GM12878 (cell line): Measurements from ENCODE around the gene OSBPL2. TPM values are rescaled to one million over a fixed set of nuclear protein-coding genes. Genes with fewer than 3 reads are reported as not detected.

Experiments
- ATAC-seq: fragments of 200-7000 bp; cut with Tn5 transposase; 3 replicates; pipeline ENCODE4 v1.9.1; 2020; ENCODE audit warnings: mild to moderate bottlenecking, moderate library complexity
- BruUV-seq: library from RNA; stranded (reverse); fragments of 400-500 nt; replicated peaks from 2 replicates; lab custom pipeline; 2021; lab: Mats Ljungman, UMichigan
- CTCF ChIA-PET: fragments of 300-600 bp; sonication (Branson Sonifier 250); formaldehyde crosslinking; extraction: SDS; loops from one replicate; lab custom pipeline; 2021; ENCODE audit warnings: inconsistent platforms; lab: Yijun Ruan, JAX
- POLR2A ChIA-PET: fragments of 350-600 bp; formaldehyde crosslinking; extraction: SDS; loops from one replicate; lab custom pipeline; 2021; ENCODE audit warnings: inconsistent platforms; lab: Charles Lee
- RAD21 ChIA-PET: fragments of 300-600 bp; sonication (Branson Sonifier 250); formaldehyde crosslinking; loops from one replicate; lab custom pipeline; 2023; ENCODE audit warnings: antibody characterized with exemption; ENCODE audit not compliant: unreplicated experiment; lab: Charles Lee
- SMC1A ChIA-PET: fragments of 300-600 bp; sonication (Branson Sonifier 250); formaldehyde crosslinking; loops from one replicate; lab custom pipeline; 2023; ENCODE audit not compliant: unreplicated experiment, uncharacterized antibody; lab: Charles Lee
- DNase-seq: peaks from one replicate; pipeline ENCODE4 v3.0.0-alpha.2; 2011; ENCODE audit warnings: low read depth, low spot score
- FAIRE-seq: peaks from 3 replicates; lab custom pipeline; 2011; peaks lifted over from hg19 to GRCh38; lab: Jason Lieb, UNC
- H2AFZ ChIP-seq: 2 replicates; pipeline ENCODE4 v1.6.0; 2011; ENCODE audit warnings: low read depth, low read length, control low read depth; ENCODE audit not compliant: control insufficient read depth
- H3K27ac ChIP-seq: 2 replicates; pipeline ENCODE4 v1.5.1; 2011; ENCODE audit warnings: control low read depth; ENCODE audit not compliant: control insufficient read depth, insufficient read depth
- H3K27me3 ChIP-seq, 2 experiments: replicated peaks in 1 of 2; 2 replicates each; pipeline versions ENCODE4 v1.6.0 to v1.6.1; 2011; ENCODE audit warnings: low read length in 1 of 2; ENCODE audit not compliant: control insufficient read depth in 2 of 2, insufficient read depth in 2 of 2
- H3K36me3 ChIP-seq, 2 experiments: 2 replicates each; pipeline ENCODE4 v1.5.1; 2011; ENCODE audit warnings: low read length in 1 of 2; ENCODE audit not compliant: control insufficient read depth in 2 of 2, insufficient read depth in 2 of 2
- H3K4me1 ChIP-seq: 2 replicates; pipeline ENCODE4 v1.6.1; 2011; ENCODE audit warnings: mild to moderate bottlenecking, low read length, moderate library complexity, mixed read lengths; ENCODE audit not compliant: control insufficient read depth, insufficient read depth
- H3K4me2 ChIP-seq: 2 replicates; pipeline ENCODE4 v1.6.0; 2011; ENCODE audit warnings: control low read depth; ENCODE audit not compliant: control insufficient read depth, insufficient read depth
- H3K4me3 ChIP-seq: fragments of 200-600 bp; sonication (generic); 2 replicates; pipeline ENCODE4 v1.5.1; 2016
- H3K79me2 ChIP-seq: 2 replicates; pipeline ENCODE4 v1.6.0; 2011; ENCODE audit warnings: low read length; ENCODE audit not compliant: control insufficient read depth, insufficient read depth
- H3K9ac ChIP-seq: 2 replicates; pipeline ENCODE4 v1.8.0; 2011; ENCODE audit warnings: low read length, control low read depth, mixed read lengths; ENCODE audit not compliant: control insufficient read depth, insufficient read depth
- H3K9me3 ChIP-seq: replicated peaks from 3 replicates; pipeline ENCODE4 v1.5.1; 2011; ENCODE audit warnings: mild to moderate bottlenecking, low read length; ENCODE audit not compliant: control insufficient read depth, insufficient read depth
- H4K20me1 ChIP-seq: 2 replicates; pipeline ENCODE4 v1.6.0; 2011; ENCODE audit not compliant: control insufficient read depth, insufficient read depth
- ASH2L ChIP-seq: fragments of 300-600, 200-600 bp; sonication (generic); IDR thresholded peaks from 2 replicates; pipeline ENCODE4 v1.6.1; 2017; ENCODE audit warnings: low read depth, mild to moderate bottlenecking, borderline replicate concordance
- ESRRA ChIP-seq: IDR thresholded peaks from 2 replicates; pipeline ENCODE4 v1.6.1; 2012; ENCODE audit warnings: mild to moderate bottlenecking, low read length, improper control_type of control experiment
- FOXM1 ChIP-seq: IDR thresholded peaks from 2 replicates; pipeline ENCODE4 v1.6.1; 2012; ENCODE audit warnings: low read depth, mild to moderate bottlenecking, inconsistent platforms, low read length, moderate library complexity
- IRF4 ChIP-seq: IDR thresholded peaks from 2 replicates; pipeline ENCODE4 v1.6.1; 2011; ENCODE audit warnings: low read depth, low read length
- JUND ChIP-seq: IDR thresholded peaks from 2 replicates; pipeline ENCODE4 v1.6.1; 2012; ENCODE audit warnings: low read depth, mild to moderate bottlenecking, low read length, improper control_type of control experiment, moderate library complexity
- MEF2A ChIP-seq: IDR thresholded peaks from 2 replicates; pipeline ENCODE4 v1.6.1; 2011; ENCODE audit warnings: low read depth, mild to moderate bottlenecking, low read length, moderate library complexity; ENCODE audit not compliant: insufficient read depth
- NFYA ChIP-seq: IDR thresholded peaks from 2 replicates; pipeline ENCODE4 v1.6.1; 2011; ENCODE audit warnings: low read depth, mild to moderate bottlenecking, low read length, improper control_type of control experiment, borderline replicate concordance
- NR2C1 ChIP-seq: fragments of 450-650 bp; IDR thresholded peaks from 2 replicates; pipeline ENCODE4 v1.6.1; 2017; ENCODE audit warnings: antibody characterized with exemption, mild to moderate bottlenecking, moderate library complexity
- SP1 ChIP-seq: IDR thresholded peaks from one replicate; pipeline ENCODE4 v1.6.1; 2011; ENCODE audit warnings: low read depth, low read length
- WGBS: methylation state at CpG from one replicate; pipeline ENCODE4 v1.1.6; 2016; ENCODE audit warnings: low lambda C conversion rate; ENCODE audit not compliant: insufficient replicate concordance, insufficient coverage; ENCODE audit errors: missing lambda C conversion rate; 5-methylcytosine and 5-hydroxymethylcytosine counted together
- in situ Hi-C: fragments of 300-500 bp; cut with MboI; formaldehyde crosslinking; loops from 9 replicates; pipeline ENCODE4 v1.14.3; 2018; ENCODE audit warnings: mixed read lengths
- intact Hi-C: fragments of 100-400 bp; cut with micrococcal nuclease; formaldehyde crosslinking; loops from one replicate; pipeline ENCODE4 v1.14.2; 2022; ENCODE audit not compliant: unreplicated experiment
- polyA plus RNA-seq, 11 experiments: library from polyadenylated mRNA; depleted of rRNA in 4 of 11; unstranded in 6 of 11; stranded (reverse) in 5 of 11; fragments of >200 nt; fragmentation: Nextera tagmentation in 4 of 11; fragmentation: Illumina TruSeq in 1 of 11; extraction: Ambion mirVana in 4 of 11; extraction: Trizol in 1 of 11; gene quantifications; 1 replicate in 1 of 11; 2 replicates in 10 of 11; pipeline versions ENCODE4 v1.2.1 to v1.2.3, GENCODE V29; 2011 to 2016; ENCODE audit warnings: inconsistent platforms in 2 of 11, missing spikeins in 2 of 11, low read depth in 1 of 11
- total RNA-seq, 4 experiments: library from RNA; depleted of rRNA in 3 of 4; stranded (reverse); fragments of >200 nt in 3 of 4; fragmentation: Illumina TruSeq in 1 of 4; extraction: Trizol in 1 of 4; gene quantifications; 2 replicates each; pipeline versions ENCODE4 v1.2.1 to v1.2.3, GENCODE V29; 2013 to 2021
- TF ChIP-seq, protein P1 (sequence below): IDR thresholded peaks from 2 replicates; pipeline ENCODE4 v1.6.1; 2011; ENCODE audit warnings: mild to moderate bottlenecking, low read depth, low read length, moderate library complexity; ENCODE audit not compliant: insufficient replicate concordance

OSBPL2 gene
- total and polyA plus RNA-seq, 10 of the 15 experiments (the other 5 are each of a cell fraction or from before 2014, with no cell fraction given): 2.8 to 22.3 (median 14.7) TPM

DNA sequence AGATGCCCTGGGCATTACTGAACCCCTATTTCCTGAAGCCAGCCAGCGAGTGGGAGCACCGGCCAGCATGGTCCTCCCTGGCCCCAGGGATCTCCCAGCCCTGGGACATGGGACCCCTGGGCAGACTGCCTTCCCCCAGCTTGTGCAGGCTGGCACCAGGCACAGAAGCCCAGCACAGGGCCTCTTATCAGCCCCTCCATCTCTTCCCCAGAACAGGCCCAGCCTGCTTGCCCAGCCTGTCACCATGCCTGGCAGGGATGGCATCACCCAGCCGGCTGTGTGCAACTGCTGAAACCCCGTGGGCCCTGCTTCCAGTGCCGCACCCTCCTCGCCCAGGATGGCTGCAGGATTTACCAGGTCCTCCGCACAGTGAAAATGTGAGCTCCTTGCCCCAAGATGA lies 6.1 kb upstream of the OSBPL2 start:
- no peak overlapping the region for H3K4me2 ChIP-seq
- no peaks in the 10 kb centered on the region for H3K4me1 ChIP-seq
- no peaks in the 10 kb centered on the region for H3K36me3 ChIP-seq
- H3K9ac ChIP-seq: no peak overlapping the region
- CTCF ChIA-PET: no interaction called here
- RAD21 ChIA-PET: no interaction called here
- WGBS: 46% methylated on average over 7 of the region's 7 CpGs
- no peak overlapping the region for H3K27ac ChIP-seq
- in situ Hi-C loops (no loop called here), intact Hi-C loops (no loop called here)
- no peak overlapping the region for H2AFZ ChIP-seq
- no peak for DNase-seq
- no peak for FAIRE-seq
- no peak for ATAC-seq
- H4K20me1 ChIP-seq: no peaks in the 10 kb centered on the region
- no TSS peak for BruUV-seq
- no peak overlapping the region for H3K4me3 ChIP-seq
- H3K27me3 ChIP-seq: no peaks in the 10 kb centered on the region
- H3K79me2 ChIP-seq: no peaks in the 10 kb centered on the region
- TF ChIP-seq MEF2A (no peak), NFYA (no peak), FOXM1 (no peak), SP1 (no peak), ESRRA (no peak), JUND (no peak), NR2C1 (no peak), ASH2L (no peak), IRF4 (no peak)
- TF ChIP-seq, protein P1, sequence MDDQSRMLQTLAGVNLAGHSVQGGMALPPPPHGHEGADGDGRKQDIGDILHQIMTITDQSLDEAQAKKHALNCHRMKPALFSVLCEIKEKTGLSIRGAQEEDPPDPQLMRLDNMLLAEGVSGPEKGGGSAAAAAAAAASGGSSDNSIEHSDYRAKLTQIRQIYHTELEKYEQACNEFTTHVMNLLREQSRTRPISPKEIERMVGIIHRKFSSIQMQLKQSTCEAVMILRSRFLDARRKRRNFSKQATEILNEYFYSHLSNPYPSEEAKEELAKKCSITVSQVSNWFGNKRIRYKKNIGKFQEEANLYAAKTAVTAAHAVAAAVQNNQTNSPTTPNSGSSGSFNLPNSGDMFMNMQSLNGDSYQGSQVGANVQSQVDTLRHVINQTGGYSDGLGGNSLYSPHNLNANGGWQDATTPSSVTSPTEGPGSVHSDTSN: no peak
- no peaks in the 10 kb centered on the region; the same call in 2 of the 3 replicates for H3K9me3 ChIP-seq
- POLR2A ChIA-PET: no interaction called here
- SMC1A ChIA-PET: no interaction called here
